GM21526 (cell line): Measurements from ENCODE around the gene SH2D6.
"Not testable (repeated sequence)": the region's sequence is repeated elsewhere in the genome, so short reads cannot be mapped to it uniquely, and the experiment has no call there.

Experiments
- ATAC-seq: cut with Tn5 transposase; IDR thresholded peaks from one replicate; pipeline ENCODE4 v1.9.1; 2021; ENCODE audit warnings: moderate library complexity; ENCODE audit not compliant: unreplicated experiment, low FRiP score

The SH2D6 gene

GRCh38 chr2:85459771-85460170, 41.3 kb downstream of the SH2D6 start:
- ATAC-seq = no peak

GRCh38 chr2:85462322-85462721, 43.8 kb downstream of the SH2D6 start:
- no peak for ATAC-seq

GRCh38 chr2:85468096-85468703, 49.7 kb downstream of the SH2D6 start:
- no peak for ATAC-seq

GRCh38 chr2:85468704-85469349, 50.3 kb downstream of the SH2D6 start:
- ATAC-seq = no peak

GRCh38 chr2:85470850-85471800, 52.6 kb downstream of the SH2D6 start:
- no peak for ATAC-seq

GRCh38 chr2:85472261-85472660, 53.7 kb downstream of the SH2D6 start:
- no peak for ATAC-seq

GRCh38 chr2:85475799-85476490, 57.4 kb downstream of the SH2D6 start:
- ATAC-seq = no peak

- ATAC-seq = no peak
These were observed 58.1 kb downstream of the SH2D6 start for GRCh38 chr2:85476624-85477023.

GRCh38 chr2:85477884-85478283, 59.4 kb downstream of the SH2D6 start:
- no peak for ATAC-seq

- ATAC-seq = no peak
These were observed 63.6 kb downstream of the SH2D6 start for GRCh38 chr2:85481818-85482777.

GRCh38 chr2:85484615-85485014, 66.1 kb downstream of the SH2D6 start:
- ATAC-seq = not testable (repeated sequence)

GRCh38 chr2:85485815-85486214, 67.3 kb downstream of the SH2D6 start:
- no peak for ATAC-seq
